NK-92 treated with Interleukin-12 subunit alpha and Interleukin-12 subunit beta, amount 100 ng/mL, for 24 hours (cell line): ENCODE results near the gene TCF12.
"Not testable (repeated sequence)": the region's sequence is repeated elsewhere in the genome, so short reads cannot be mapped to it uniquely, and the experiment has no call there.

ENCODE experiments used
- DNase-seq: peaks from one replicate; lab custom pipeline; 2025; lab: John Stamatoyannopoulos, UW

The TCF12 gene

GRCh38 chr15:56916825-56917477 is 1.5 kb upstream of the TCF12 start:
- no peak for DNase-seq

- DNase-seq = no peak
These were observed 795 bp upstream of the TCF12 start for GRCh38 chr15:56917652-56918045.

- peak; percentile 18 for DNase-seq
These were observed 676 bp downstream of the TCF12 start for GRCh38 chr15:56919031-56919608.

- DNase-seq = no peak
These were observed 1.3 kb downstream of the TCF12 start for GRCh38 chr15:56919609-56920366.

- no peak for DNase-seq
These were observed 1.9 kb downstream of the TCF12 start for GRCh38 chr15:56920367-56920627.

GRCh38 chr15:56923174-56923591 is 4.7 kb downstream of the TCF12 start:
- DNase-seq = no peak

- no peak for DNase-seq
These were observed 9.4 kb downstream of the TCF12 start for GRCh38 chr15:56927816-56928215.

GRCh38 chr15:56929399-56929798 is 11.0 kb downstream of the TCF12 start:
- DNase-seq = no peak

- no peak for DNase-seq
These were observed 11.5 kb downstream of the TCF12 start for GRCh38 chr15:56929933-56930332.

- no peak for DNase-seq
These were observed 12.3 kb downstream of the TCF12 start for GRCh38 chr15:56930669-56931313.

GRCh38 chr15:56931639-56932508 is 13.4 kb downstream of the TCF12 start:
- no peak for DNase-seq

GRCh38 chr15:56932509-56932868 is 14.0 kb downstream of the TCF12 start:
- DNase-seq = not testable (repeated sequence)

GRCh38 chr15:56933410-56933809 is 15.0 kb downstream of the TCF12 start:
- DNase-seq = no peak

GRCh38 chr15:56933811-56934210 is 15.4 kb downstream of the TCF12 start:
- no peak for DNase-seq

- DNase-seq = no peak
These were observed 15.8 kb downstream of the TCF12 start for GRCh38 chr15:56934269-56934668.

- no peak for DNase-seq
These were observed 18.5 kb downstream of the TCF12 start for GRCh38 chr15:56936929-56937328.

- no peak for DNase-seq
These were observed 20.8 kb downstream of the TCF12 start for GRCh38 chr15:56939257-56939656.

- no peak for DNase-seq
These were observed 21.9 kb downstream of the TCF12 start for GRCh38 chr15:56940388-56940787.

GRCh38 chr15:56942118-56942517 is 23.7 kb downstream of the TCF12 start:
- no peak for DNase-seq

GRCh38 chr15:56943403-56943802 is 25.0 kb downstream of the TCF12 start:
- no peak for DNase-seq

- DNase-seq = no peak
These were observed 26.0 kb downstream of the TCF12 start for GRCh38 chr15:56944485-56944884.

- no peak for DNase-seq
These were observed 27.7 kb downstream of the TCF12 start for GRCh38 chr15:56946150-56946549.
